ENCODE measurements around the gene HFM1. TPM values are rescaled to one million over a fixed set of nuclear protein-coding genes. Genes with fewer than 3 reads are reported as not detected.

HFM1 gene
- polyA plus RNA-seq, 1 of the 3 experiments (the other 2 are of a cell fraction) = 0.10 TPM

DNA sequence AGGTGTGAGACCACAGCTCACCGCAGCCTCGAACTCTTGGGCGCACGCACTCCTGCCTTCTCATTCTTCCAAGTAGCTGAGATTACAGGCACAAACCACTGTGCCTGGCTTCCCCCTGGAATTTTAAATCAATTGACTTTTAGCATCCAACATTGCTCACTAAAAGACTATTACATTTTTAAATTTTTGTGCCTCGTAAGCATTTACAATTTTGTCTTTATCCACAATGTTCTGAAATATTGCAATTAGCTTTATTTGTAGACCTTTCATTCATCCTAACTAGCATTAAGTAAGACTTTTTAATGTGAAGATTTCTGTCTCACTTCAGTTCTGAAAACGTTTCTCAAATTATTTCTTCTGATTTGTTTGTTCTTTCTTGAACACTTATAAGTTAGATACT is 122.9 kb downstream of the HFM1 start (continued):
- TF ChIP-seq, protein P1, sequence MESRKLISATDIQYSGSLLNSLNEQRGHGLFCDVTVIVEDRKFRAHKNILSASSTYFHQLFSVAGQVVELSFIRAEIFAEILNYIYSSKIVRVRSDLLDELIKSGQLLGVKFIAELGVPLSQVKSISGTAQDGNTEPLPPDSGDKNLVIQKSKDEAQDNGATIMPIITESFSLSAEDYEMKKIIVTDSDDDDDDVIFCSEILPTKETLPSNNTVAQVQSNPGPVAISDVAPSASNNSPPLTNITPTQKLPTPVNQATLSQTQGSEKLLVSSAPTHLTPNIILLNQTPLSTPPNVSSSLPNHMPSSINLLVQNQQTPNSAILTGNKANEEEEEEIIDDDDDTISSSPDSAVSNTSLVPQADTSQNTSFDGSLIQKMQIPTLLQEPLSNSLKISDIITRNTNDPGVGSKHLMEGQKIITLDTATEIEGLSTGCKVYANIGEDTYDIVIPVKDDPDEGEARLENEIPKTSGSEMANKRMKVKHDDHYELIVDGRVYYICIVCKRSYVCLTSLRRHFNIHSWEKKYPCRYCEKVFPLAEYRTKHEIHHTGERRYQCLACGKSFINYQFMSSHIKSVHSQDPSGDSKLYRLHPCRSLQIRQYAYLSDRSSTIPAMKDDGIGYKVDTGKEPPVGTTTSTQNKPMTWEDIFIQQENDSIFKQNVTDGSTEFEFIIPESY (IDR thresholded peaks at IDR 0.05; ENCODE audit: borderline replicate concordance, low read depth) = no peak
- TF ChIP-seq, protein P2, sequence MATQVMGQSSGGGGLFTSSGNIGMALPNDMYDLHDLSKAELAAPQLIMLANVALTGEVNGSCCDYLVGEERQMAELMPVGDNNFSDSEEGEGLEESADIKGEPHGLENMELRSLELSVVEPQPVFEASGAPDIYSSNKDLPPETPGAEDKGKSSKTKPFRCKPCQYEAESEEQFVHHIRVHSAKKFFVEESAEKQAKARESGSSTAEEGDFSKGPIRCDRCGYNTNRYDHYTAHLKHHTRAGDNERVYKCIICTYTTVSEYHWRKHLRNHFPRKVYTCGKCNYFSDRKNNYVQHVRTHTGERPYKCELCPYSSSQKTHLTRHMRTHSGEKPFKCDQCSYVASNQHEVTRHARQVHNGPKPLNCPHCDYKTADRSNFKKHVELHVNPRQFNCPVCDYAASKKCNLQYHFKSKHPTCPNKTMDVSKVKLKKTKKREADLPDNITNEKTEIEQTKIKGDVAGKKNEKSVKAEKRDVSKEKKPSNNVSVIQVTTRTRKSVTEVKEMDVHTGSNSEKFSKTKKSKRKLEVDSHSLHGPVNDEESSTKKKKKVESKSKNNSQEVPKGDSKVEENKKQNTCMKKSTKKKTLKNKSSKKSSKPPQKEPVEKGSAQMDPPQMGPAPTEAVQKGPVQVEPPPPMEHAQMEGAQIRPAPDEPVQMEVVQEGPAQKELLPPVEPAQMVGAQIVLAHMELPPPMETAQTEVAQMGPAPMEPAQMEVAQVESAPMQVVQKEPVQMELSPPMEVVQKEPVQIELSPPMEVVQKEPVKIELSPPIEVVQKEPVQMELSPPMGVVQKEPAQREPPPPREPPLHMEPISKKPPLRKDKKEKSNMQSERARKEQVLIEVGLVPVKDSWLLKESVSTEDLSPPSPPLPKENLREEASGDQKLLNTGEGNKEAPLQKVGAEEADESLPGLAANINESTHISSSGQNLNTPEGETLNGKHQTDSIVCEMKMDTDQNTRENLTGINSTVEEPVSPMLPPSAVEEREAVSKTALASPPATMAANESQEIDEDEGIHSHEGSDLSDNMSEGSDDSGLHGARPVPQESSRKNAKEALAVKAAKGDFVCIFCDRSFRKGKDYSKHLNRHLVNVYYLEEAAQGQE (IDR thresholded peaks at IDR 0.05; ENCODE audit: low read depth, low read length) = no peak
- TF ChIP-seq TEAD4 (IDR thresholded peaks at IDR 0.05; ENCODE audit: borderline replicate concordance, insufficient read depth) (no peak), FOXM1 (IDR thresholded peaks at IDR 0.05; ENCODE audit: low read depth) (no peak), MXI1 (IDR thresholded peaks at IDR 0.05; ENCODE audit: low read depth, low read length) (no peak), EP300 (IDR thresholded peaks at IDR 0.05; ENCODE audit: borderline replicate concordance in 1 of 2, low read depth in 1 of 2, low read length in 1 of 2) (no peak), FOXJ3 (CRISPR knock-in tag; IDR thresholded peaks at IDR 0.05) (no peak)

DNA sequence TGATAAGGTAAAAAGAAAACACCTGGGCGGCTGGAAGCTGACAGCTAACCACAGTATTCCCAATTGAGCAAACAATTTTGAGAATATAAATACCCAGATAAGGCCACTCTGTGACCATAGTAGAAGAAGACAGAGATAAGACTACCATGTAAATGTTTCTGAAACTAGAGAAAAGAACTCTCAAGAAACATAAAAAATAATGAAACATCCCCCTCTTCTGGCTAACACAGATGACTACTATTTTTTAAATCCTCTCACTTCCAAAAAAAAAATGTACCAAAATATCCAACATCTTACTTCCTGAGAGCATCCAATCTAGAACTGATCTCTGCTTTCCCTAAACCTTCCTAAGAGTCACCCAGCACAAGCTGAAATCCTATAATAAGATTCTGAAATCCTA is 125.9 kb downstream of the HFM1 start:
- peak; percentile 6 for DNase-seq
- 75% methylated on average over 1 of the region's 1 CpG for WGBS (ENCODE audit: low lambda C conversion rate)
- H2AFZ ChIP-seq (ENCODE audit: low read depth) = no peak overlapping the region

More for the DNA sequence above, 125.9 kb downstream of the HFM1 start:
- no peaks in the 10 kb centered on the region for H3F3A ChIP-seq (replicated peaks; ENCODE audit: insufficient read depth)
- H3K9me3 ChIP-seq = no peaks in the 10 kb centered on the region
- no peaks in the 10 kb centered on the region for H3K4me1 ChIP-seq (ENCODE audit: control insufficient read depth in 1 of 2, insufficient read depth in 2 of 2, low read depth in 1 of 2, low read length in 1 of 2)
- H3K27me3 ChIP-seq (ENCODE audit: insufficient read depth) = no peaks in the 10 kb centered on the region
- H3K9ac ChIP-seq = no peak overlapping the region
- H4K20me1 ChIP-seq (ENCODE audit: insufficient read depth) = no peaks in the 10 kb centered on the region
- CTCF ChIA-PET = interaction anchor here (0.6 to 4.3 kb wide), 6 partner anchors 9 to 122 kb away, joined by 3 to 49 read pairs (median 6); no protein-coding TSS in a partner anchor
- no peaks in the 10 kb centered on the region for H3K9me2 ChIP-seq
- POLR2A ChIA-PET = no interaction called here
- H3K27ac ChIP-seq (ENCODE audit: low read depth in 2 of 2, low read length in 1 of 2) = no peak overlapping the region
- no peak overlapping the region for H3K4me2 ChIP-seq
- no peaks in the 10 kb centered on the region for H3K36me3 ChIP-seq (replicated peaks in 1 of 2; ENCODE audit: control insufficient read depth in 1 of 2, insufficient read depth in 2 of 2, low read length in 1 of 2)
- TF ChIP-seq RAD21 (IDR thresholded peaks at IDR 0.05; ENCODE audit: low read length) (peak; percentile 39), CHD2 (IDR thresholded peaks at IDR 0.05; ENCODE audit: low read length, partially characterized antibody) (no peak), SMC3 (IDR thresholded peaks at IDR 0.05; ENCODE audit: low read depth, low read length) (peak; percentile 3; the same call in 1 of the 2 replicates)
- TF ChIP-seq, protein P3, sequence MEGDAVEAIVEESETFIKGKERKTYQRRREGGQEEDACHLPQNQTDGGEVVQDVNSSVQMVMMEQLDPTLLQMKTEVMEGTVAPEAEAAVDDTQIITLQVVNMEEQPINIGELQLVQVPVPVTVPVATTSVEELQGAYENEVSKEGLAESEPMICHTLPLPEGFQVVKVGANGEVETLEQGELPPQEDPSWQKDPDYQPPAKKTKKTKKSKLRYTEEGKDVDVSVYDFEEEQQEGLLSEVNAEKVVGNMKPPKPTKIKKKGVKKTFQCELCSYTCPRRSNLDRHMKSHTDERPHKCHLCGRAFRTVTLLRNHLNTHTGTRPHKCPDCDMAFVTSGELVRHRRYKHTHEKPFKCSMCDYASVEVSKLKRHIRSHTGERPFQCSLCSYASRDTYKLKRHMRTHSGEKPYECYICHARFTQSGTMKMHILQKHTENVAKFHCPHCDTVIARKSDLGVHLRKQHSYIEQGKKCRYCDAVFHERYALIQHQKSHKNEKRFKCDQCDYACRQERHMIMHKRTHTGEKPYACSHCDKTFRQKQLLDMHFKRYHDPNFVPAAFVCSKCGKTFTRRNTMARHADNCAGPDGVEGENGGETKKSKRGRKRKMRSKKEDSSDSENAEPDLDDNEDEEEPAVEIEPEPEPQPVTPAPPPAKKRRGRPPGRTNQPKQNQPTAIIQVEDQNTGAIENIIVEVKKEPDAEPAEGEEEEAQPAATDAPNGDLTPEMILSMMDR (IDR thresholded peaks at IDR 0.05) = peak; percentile 55
- H3K4me3 ChIP-seq (ENCODE audit: low read depth in 2 of 2, low read length in 1 of 2) = no peak overlapping the region
- no peaks in the 10 kb centered on the region for H3K79me2 ChIP-seq (ENCODE audit: insufficient read depth)
